SJSA1 (cell line): Measurements from ENCODE around the gene NCKIPSD. TPM values are rescaled to one million over a fixed set of nuclear protein-coding genes. Genes with fewer than 3 reads are reported as not detected.

Experiments used
- DNase-seq, 2 experiments: peaks; one replicate each; pipeline ENCODE4 v3.0.0-alpha.2; 2015 to 2020; ENCODE audit warnings: low spot score in 2 of 2, low read depth in 1 of 2
- H3K27ac ChIP-seq: fragments of 250-450 bp; sonication (Bioruptor Pico); 2 replicates; pipeline ENCODE4 v1.5.1; 2020; ENCODE audit warnings: mild to moderate bottlenecking, moderate library complexity
- H3K27me3 ChIP-seq: fragments of 250-450 bp; sonication (Bioruptor Pico); replicated peaks from 2 replicates; pipeline ENCODE4 v1.5.1; 2020; ENCODE audit warnings: mild to moderate bottlenecking, moderate library complexity
- H3K36me3 ChIP-seq: fragments of 250-450 bp; sonication (Bioruptor Pico); 2 replicates; pipeline ENCODE4 v1.5.1; 2020; ENCODE audit warnings: mild to moderate bottlenecking
- H3K4me1 ChIP-seq: fragments of 250-450 bp; sonication (Bioruptor Pico); replicated peaks from 2 replicates; pipeline ENCODE4 v1.6.1; 2021; ENCODE audit warnings: mild to moderate bottlenecking
- H3K4me3 ChIP-seq: fragments of 250-450 bp; sonication (Bioruptor Pico); 2 replicates; pipeline ENCODE4 v1.5.1; 2020; ENCODE audit warnings: mild to moderate bottlenecking
- H3K9me3 ChIP-seq: fragments of 250-450 bp; sonication (Bioruptor Pico); replicated peaks from 2 replicates; pipeline ENCODE4 v1.5.1; 2020; ENCODE audit warnings: mild to moderate bottlenecking
- total RNA-seq: library from RNA; depleted of rRNA; stranded (reverse); fragments of >200 nt; shearing (Covaris generic); gene quantifications from 2 replicates; pipeline ENCODE4 v1.2.3, GENCODE V29; 2014

NCKIPSD gene
- total RNA-seq, 1 experiment from 2014 or later: 10.2 TPM

GRCh38 chr3:48709051-48709461, 23.3 kb upstream of the NCKIPSD start:
- DNase-seq: no peak
- Histone ChIP-seq H3K9me3 (no peaks in the 10 kb centered on the region), H3K27ac (peak overlapping the region; percentile 51), H3K4me3 (no peak overlapping the region), H3K27me3 (no peaks in the 10 kb centered on the region), H3K4me1 (peaks cover 13% of the 10 kb centered on the region), H3K36me3 (peaks cover 66% of the 10 kb centered on the region)

- H3K4me3 ChIP-seq: no peak overlapping the region
- H3K36me3 ChIP-seq: peaks cover 64% of the 10 kb centered on the region
- no peak for DNase-seq
- H3K9me3 ChIP-seq: no peaks in the 10 kb centered on the region
- peaks cover 13% of the 10 kb centered on the region for H3K4me1 ChIP-seq
- H3K27ac ChIP-seq: peak overlapping the region; percentile 51
- H3K27me3 ChIP-seq: no peaks in the 10 kb centered on the region
Observed at GRCh38 chr3:48708481-48708889, 22.8 kb upstream of the NCKIPSD start.

GRCh38 chr3:48707157-48707556, 21.4 kb upstream of the NCKIPSD start:
- no peak for DNase-seq
- no peaks in the 10 kb centered on the region for H3K9me3 ChIP-seq
- no peaks in the 10 kb centered on the region for H3K27me3 ChIP-seq
- H3K36me3 ChIP-seq: peaks cover 57% of the 10 kb centered on the region
- no peak overlapping the region for H3K27ac ChIP-seq
- no peak overlapping the region for H3K4me3 ChIP-seq
- peaks cover 13% of the 10 kb centered on the region for H3K4me1 ChIP-seq

- Histone ChIP-seq H3K27me3 (no peaks in the 10 kb centered on the region), H3K4me1 (no peaks in the 10 kb centered on the region), H3K9me3 (no peaks in the 10 kb centered on the region), H3K4me3 (no peak overlapping the region), H3K36me3 (peaks cover 57% of the 10 kb centered on the region), H3K27ac (no peak overlapping the region)
- no peak for DNase-seq
Observed at GRCh38 chr3:48702320-48702920, 16.7 kb upstream of the NCKIPSD start.

GRCh38 chr3:48700731-48701405, 15.2 kb upstream of the NCKIPSD start:
- Histone ChIP-seq H3K4me1 (no peaks in the 10 kb centered on the region), H3K4me3 (no peak overlapping the region), H3K9me3 (no peaks in the 10 kb centered on the region), H3K36me3 (peaks cover 48% of the 10 kb centered on the region), H3K27me3 (no peaks in the 10 kb centered on the region), H3K27ac (no peak overlapping the region)
- no peak for DNase-seq

DNA sequence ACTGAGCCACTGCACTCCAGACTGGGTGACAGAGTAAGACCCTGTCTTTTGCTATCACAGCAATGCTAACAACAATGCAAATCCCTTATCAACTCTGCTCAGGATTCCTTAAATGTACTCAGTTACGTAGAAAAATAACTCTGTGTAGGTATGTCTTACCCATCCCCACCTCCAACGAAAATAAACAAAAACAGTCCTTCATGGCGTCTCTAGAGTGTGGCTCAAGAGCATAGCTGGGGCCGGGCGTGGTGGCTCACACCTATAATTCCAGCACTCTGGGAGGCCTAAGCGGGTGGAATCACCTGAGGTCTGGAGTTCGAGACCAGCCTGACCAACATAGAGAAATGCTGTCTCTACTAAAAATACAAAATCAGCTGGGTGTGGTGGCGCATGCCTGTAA, 13.2 kb upstream of the NCKIPSD start:
- Histone ChIP-seq H3K4me1 (peaks cover 15% of the 10 kb centered on the region), H3K27me3 (no peaks in the 10 kb centered on the region), H3K36me3 (peaks cover 58% of the 10 kb centered on the region), H3K27ac (no peak overlapping the region), H3K4me3 (no peak overlapping the region), H3K9me3 (no peaks in the 10 kb centered on the region)
- DNase-seq: no peak

- Histone ChIP-seq H3K27ac (no peak overlapping the region), H3K9me3 (no peaks in the 10 kb centered on the region), H3K27me3 (no peaks in the 10 kb centered on the region), H3K4me1 (peaks cover 18% of the 10 kb centered on the region), H3K4me3 (no peak overlapping the region), H3K36me3 (peaks cover 65% of the 10 kb centered on the region)
- no peak for DNase-seq
Observed at GRCh38 chr3:48697952-48698351, 12.2 kb upstream of the NCKIPSD start.

DNA sequence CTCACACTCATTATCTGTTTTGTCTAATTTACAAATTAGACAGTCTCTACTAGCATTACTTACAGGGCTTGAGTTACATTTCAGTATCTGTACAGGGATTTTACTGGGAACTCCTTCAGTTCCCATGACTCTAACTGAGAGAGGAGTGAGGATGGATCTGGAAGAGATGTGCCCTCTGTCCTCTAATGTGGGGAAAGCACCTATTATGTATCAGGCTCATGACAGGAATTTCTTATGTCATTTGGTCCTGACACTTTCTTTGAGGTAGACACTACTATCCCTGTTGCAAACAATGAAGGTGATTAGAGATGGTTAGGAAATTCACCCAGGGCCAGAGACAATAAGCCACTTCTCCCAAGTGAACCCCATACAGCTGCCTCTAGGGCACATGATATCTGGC, 10.9 kb upstream of the NCKIPSD start:
- Histone ChIP-seq H3K4me1 (peaks cover 18% of the 10 kb centered on the region), H3K27ac (no peak overlapping the region), H3K4me3 (no peak overlapping the region), H3K36me3 (peaks cover 75% of the 10 kb centered on the region), H3K9me3 (no peaks in the 10 kb centered on the region), H3K27me3 (no peaks in the 10 kb centered on the region)
- no peak for DNase-seq

DNA sequence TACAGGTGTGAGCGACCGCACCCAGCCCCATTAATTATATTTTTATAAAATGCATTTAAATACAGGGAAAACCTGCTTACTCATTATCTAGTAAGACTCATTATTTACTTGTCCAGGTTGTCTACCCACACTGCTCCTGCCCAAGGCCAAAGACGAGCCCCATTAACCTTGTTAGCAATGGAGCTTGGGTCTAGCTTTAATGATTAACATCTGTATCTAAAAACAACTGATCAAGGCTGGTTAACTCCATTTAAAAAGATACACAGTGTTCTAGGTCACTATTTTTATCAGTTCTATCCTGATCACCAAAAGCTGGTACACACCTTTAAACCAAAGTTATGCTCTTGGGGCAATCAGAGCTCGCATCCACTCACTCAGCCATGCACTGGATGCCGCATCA, 10.4 kb upstream of the NCKIPSD start:
- Histone ChIP-seq H3K36me3 (peaks cover 77% of the 10 kb centered on the region), H3K27me3 (no peaks in the 10 kb centered on the region), H3K27ac (no peak overlapping the region), H3K9me3 (no peaks in the 10 kb centered on the region), H3K4me1 (peaks cover 18% of the 10 kb centered on the region), H3K4me3 (no peak overlapping the region)
- no peak for DNase-seq

GRCh38 chr3:48695393-48695753, 9.7 kb upstream of the NCKIPSD start:
- Histone ChIP-seq H3K4me1 (peaks cover 18% of the 10 kb centered on the region), H3K36me3 (peaks cover 79% of the 10 kb centered on the region), H3K9me3 (no peaks in the 10 kb centered on the region), H3K27ac (peak overlapping the region; percentile 86), H3K27me3 (no peaks in the 10 kb centered on the region), H3K4me3 (peak overlapping the region; percentile 20)
- peak; percentile 87 to 90 for DNase-seq

GRCh38 chr3:48694610-48695392, 9.1 kb upstream of the NCKIPSD start:
- Histone ChIP-seq H3K9me3 (no peaks in the 10 kb centered on the region), H3K36me3 (peaks cover 79% of the 10 kb centered on the region), H3K27me3 (no peaks in the 10 kb centered on the region), H3K27ac (peak overlapping the region; percentile 86), H3K4me3 (peak overlapping the region; percentile 20), H3K4me1 (peaks cover 18% of the 10 kb centered on the region)
- peak; percentile 72 to 75 for DNase-seq

DNA sequence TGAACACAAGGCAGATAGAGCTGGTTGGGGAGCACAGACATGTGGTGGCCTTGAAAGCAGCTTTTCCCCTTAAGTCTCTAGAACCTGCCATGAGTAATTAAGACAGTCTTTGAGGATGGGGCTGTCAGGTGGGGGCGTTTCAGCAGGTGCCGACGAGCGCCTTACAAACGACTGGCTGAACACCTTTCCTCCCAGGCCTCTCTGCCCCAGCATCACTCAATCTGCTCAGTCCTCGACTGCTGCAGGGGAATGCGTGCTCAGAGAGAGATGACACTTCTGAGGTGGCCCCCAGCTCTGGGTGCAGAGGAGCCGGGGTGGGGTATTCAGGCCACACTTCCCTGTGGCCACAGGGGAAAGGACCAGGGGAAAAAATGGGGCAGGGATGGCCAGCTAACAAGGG, 8.1 kb upstream of the NCKIPSD start:
- Histone ChIP-seq H3K9me3 (no peaks in the 10 kb centered on the region), H3K27me3 (no peaks in the 10 kb centered on the region), H3K4me1 (peaks cover 18% of the 10 kb centered on the region), H3K36me3 (peaks cover 80% of the 10 kb centered on the region), H3K27ac (peak overlapping the region; percentile 86; the same call in 1 of the 2 replicates), H3K4me3 (no peak overlapping the region)
- DNase-seq: no peak

DNA sequence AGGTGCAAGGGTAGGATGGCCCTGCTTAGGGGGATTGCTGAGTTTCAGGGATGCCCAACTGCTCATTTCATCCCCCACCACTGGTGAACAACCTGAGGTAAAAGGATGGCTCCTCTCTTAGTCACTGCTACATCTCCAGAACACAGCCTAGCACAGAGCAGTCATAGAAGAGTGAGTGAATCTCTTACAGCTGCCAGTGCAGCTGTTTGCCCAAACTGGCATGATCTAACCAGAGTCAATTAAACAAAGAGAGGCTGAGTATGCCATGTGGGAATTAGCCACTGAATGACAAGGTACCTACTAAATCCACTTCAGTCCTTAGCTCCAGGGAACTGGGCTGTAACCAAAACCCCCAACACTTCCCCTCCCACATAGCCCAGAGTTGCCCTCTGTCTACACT, 6.8 kb upstream of the NCKIPSD start:
- peaks cover 82% of the 10 kb centered on the region for H3K36me3 ChIP-seq
- H3K27me3 ChIP-seq: no peaks in the 10 kb centered on the region
- peaks cover 18% of the 10 kb centered on the region for H3K4me1 ChIP-seq
- H3K9me3 ChIP-seq: no peaks in the 10 kb centered on the region
- no peak for DNase-seq
- H3K4me3 ChIP-seq: no peak overlapping the region
- H3K27ac ChIP-seq: no peak overlapping the region

GRCh38 chr3:48690846-48691458, 5.2 kb upstream of the NCKIPSD start:
- peaks cover 1% of the 10 kb centered on the region; the same call in 1 of the 2 replicates for H3K9me3 ChIP-seq
- H3K36me3 ChIP-seq: peaks cover 83% of the 10 kb centered on the region
- no peak for DNase-seq
- no peak overlapping the region for H3K4me3 ChIP-seq
- no peaks in the 10 kb centered on the region for H3K27me3 ChIP-seq
- H3K4me1 ChIP-seq: peaks cover 20% of the 10 kb centered on the region
- H3K27ac ChIP-seq: no peak overlapping the region
